CD4-positive, alpha-beta T cell treated with Interleukin-2 at 100 ng/mL for 4 hours (primary cell): ENCODE data around the gene PIP5K1B.

ENCODE experiments used
- DNase-seq: peaks from one replicate; pipeline ENCODE4 v3.0.0-alpha.2; 2020; ENCODE audit warnings: low spot score

The PIP5K1B gene

DNA sequence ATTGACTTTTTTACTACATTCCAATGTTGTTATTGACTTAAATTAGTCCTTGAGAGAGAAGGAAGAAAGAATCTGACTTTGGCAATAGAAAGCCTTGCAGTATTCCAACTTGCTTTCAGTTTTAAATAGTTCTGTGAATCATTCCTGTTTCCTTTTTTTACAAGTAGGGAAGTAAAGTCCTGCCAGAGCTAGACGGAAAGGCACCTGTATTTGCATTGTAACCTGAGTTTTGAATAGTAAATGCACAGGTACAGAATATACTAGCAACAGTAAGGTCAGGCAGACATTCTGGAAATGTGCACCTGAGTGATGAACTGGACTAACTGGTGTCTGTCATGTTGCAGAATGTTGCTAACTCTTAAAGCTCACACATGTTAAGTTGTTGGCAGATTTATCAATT, 208.0 kb downstream of the PIP5K1B start:
- DNase-seq: no peak

GRCh38 chr9:68914751-68915150, 209.7 kb downstream of the PIP5K1B start:
- DNase-seq: no peak

- DNase-seq: no peak
These were observed 214.6 kb downstream of the PIP5K1B start for GRCh38 chr9:68919661-68920060.

GRCh38 chr9:68920921-68921320, 215.9 kb downstream of the PIP5K1B start:
- no peak for DNase-seq

DNA sequence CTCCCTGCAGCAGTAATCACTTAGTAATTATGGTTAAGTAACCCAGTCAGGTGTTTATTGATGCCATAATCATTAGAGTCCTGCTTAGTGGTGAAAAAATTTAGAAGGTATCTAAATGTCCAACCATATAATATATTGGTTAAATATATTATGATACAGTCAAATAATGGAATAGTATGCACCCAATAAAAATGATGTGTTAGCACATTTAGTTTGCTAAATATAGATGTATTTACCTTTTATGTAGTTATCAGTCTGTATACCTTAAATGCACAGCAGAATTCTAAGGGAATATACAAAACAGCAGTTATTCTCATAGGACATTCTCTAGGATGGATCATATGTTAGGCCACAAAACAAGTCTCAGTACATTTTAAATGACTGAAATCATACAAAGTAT, 218.4 kb downstream of the PIP5K1B start:
- DNase-seq: no peak

DNA sequence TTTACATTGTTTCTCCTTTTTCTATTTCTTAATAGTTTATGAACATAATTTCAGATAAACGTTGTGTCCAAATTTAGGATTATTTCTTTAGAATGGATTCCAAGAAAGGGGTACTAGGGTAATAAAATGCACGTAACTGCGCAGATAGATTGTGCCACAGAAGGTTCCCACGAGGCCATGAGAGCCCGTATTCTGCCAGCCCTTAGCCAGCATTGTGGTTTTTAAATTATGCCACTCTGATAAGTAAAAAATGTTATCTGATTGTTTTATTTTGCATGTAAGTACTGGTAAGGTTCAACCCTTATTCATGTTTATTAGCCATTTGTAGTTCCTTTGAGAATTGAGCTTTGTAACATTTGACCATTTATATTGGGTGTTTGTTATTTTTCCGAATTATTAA, 220.1 kb downstream of the PIP5K1B start:
- DNase-seq: no peak

DNA sequence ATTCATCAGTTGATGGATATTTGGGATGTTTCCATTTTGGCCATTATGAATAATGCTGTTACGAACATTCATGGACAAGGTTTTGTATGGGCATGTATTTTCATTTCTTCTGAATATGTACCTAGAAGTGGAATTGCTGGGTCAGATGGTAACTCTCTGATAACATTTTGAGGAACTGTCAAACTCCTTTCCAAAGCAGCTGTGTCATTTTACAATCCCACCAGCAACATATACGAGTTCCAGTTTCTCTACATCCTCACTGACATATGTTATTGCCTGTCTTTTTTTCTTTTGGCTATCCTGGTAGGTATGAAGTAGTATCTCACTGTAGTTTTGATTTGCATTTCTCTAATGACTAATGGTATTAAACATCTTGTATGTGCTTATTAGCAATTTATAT, 222.1 kb downstream of the PIP5K1B start:
- no peak for DNase-seq

- DNase-seq: no peak
These were observed 226.8 kb downstream of the PIP5K1B start for GRCh38 chr9:68931821-68932220.

GRCh38 chr9:68932458-68932857, 227.4 kb downstream of the PIP5K1B start:
- no peak for DNase-seq

GRCh38 chr9:68933434-68934328, 228.6 kb downstream of the PIP5K1B start:
- DNase-seq: no peak

GRCh38 chr9:68934329-68934644, 229.2 kb downstream of the PIP5K1B start:
- DNase-seq: no peak

GRCh38 chr9:68940573-68940972, 235.5 kb downstream of the PIP5K1B start:
- DNase-seq: no peak

DNA sequence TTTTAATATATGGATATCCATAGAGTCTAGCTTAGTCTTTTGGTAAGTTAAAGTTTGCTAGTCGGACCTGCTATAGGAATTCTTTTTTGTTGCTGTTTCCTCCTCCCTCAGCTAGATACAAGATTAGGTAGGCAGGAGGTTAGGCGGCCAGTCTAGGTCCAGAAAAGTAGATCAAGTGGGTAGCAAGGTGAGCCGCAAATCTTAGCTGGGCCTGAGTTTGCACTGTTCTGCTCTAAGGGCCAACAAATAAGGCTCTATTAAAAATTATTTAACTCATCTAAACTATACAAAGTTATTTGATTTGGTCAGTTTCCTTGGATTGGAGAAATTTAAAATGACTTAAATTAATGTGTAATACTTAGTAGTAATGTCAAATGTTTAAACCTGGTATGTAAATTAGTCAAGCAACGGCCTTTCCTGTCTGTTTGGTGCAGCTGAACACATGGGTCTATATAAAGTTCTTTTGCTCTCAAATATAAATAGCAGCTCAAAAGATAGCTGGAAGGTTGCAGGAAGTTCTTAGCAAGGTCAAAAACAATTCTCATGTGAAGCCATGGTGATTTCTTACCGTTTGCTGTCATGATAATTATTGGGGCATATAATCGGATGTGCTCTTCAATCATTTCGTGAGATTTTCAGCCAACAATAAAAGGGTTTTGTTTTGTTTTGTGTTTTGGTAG, 236.9 kb downstream of the PIP5K1B start:
- no peak for DNase-seq

- no peak for DNase-seq
These were observed 237.8 kb downstream of the PIP5K1B start for GRCh38 chr9:68942790-68943189.

- no peak for DNase-seq
These were observed 242.0 kb downstream of the PIP5K1B start for GRCh38 chr9:68947015-68947414.

DNA sequence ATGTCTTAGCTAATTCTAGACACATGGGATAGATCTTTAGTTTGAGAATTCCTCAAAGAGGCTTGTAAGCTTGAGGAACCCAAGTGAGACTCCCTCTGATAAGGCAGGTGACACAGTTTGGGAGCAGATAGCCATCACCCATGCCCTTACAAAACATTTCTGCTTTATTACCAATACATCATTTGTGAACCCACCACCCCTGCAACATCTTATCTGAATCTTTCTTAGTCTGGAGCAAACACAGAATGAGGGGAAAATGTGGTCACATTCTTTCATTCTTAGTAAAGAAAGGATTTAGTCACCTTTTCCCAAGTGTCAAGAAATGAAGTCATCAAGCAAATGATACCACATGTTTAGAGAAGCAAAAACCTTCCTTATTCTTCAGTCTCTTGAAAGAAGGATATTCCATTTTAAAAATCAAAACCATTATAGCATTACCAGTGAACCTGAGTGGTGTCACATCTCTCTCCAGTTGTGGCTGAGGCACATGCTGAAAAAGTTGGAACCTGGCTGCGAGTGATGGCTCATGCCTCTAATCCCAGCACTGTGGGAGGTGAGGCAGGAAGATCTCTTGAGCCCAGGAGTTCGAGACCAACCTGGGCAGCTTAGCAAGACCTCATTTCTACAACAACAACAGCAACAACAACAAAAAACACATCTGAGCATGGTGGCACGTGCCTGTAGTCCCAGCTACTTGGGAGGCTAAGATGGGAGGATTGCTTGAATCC, 243.0 kb downstream of the PIP5K1B start:
- no peak for DNase-seq

- DNase-seq: no peak
These were observed 244.4 kb downstream of the PIP5K1B start for GRCh38 chr9:68949271-68950000.

DNA sequence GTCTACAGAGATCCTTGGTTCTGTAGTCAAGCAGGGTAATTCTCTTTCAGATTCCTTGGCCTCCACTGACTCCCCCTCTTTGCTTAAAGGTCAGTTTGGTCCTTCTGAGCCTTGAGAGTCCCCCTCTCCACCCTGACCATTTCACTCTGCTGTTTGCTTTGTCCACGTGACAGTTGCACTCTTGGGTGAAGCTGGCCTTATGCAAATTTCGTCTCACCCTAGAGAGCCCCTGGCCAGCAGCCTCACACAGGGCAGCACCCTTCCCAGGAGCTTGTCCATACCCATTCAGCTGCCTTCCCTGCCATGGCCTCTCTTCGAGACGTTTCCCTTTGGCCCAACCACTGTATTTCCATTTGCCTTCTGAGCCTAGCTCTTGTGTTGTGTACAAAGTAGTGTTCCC, 245.1 kb downstream of the PIP5K1B start:
- DNase-seq: no peak

- no peak for DNase-seq
These were observed 245.6 kb downstream of the PIP5K1B start for GRCh38 chr9:68950689-68951088.

- no peak for DNase-seq
These were observed 247.0 kb downstream of the PIP5K1B start for GRCh38 chr9:68951879-68952659.

DNA sequence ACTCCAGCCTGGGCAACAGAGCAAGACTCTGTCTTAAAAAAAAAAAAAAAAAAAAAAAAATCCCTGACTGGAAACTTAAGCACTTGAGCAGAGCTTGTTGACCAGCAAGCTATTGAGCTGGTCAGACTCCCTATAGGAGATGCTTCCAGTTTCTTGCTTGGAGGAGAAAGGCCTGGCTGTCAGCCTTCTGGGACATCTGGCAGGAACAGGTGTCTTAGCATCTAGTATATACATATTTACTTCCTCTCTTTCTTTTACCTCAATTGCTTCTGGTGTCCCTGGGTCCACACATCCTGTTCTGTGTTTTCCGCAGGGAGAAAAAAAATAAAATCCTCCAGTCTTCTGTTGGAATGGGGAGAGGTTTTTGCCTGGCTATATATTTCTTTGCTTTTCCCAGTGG, 248.7 kb downstream of the PIP5K1B start:
- DNase-seq: no peak

- DNase-seq: no peak
These were observed 250.3 kb downstream of the PIP5K1B start for GRCh38 chr9:68955330-68955729.
